NCI-H748 treated with DMSO at 0.1 percent for 48 hours (cell line): ENCODE results near the gene EGR4.

Experiments
- DNase-seq: peaks from one replicate; lab custom pipeline; 2025; lab: John Stamatoyannopoulos, UW

Gene EGR4

GRCh38 chr2:73290049-73290839, 3.1 kb downstream of the EGR4 start:
- DNase-seq = peak; percentile 64

DNA sequence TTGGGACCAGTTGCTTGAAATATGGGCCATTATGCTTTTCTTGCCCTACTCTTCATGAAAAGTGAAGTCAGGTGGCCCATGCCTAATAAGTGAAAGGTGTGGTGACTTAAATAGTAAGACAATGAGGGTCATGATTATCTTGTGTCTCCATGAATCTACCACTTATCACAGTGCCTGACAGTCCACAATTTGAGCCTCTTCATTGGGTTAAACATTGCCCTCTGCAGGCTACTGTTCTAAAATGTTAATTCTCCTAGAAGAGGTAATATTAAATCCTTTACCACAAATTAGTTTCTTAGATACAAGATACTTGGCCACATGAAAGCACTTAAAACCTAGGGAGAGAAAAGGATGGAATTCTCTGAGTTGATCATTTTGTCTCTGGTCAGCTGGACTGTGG, 4.0 kb downstream of the EGR4 start:
- DNase-seq = no peak

DNA sequence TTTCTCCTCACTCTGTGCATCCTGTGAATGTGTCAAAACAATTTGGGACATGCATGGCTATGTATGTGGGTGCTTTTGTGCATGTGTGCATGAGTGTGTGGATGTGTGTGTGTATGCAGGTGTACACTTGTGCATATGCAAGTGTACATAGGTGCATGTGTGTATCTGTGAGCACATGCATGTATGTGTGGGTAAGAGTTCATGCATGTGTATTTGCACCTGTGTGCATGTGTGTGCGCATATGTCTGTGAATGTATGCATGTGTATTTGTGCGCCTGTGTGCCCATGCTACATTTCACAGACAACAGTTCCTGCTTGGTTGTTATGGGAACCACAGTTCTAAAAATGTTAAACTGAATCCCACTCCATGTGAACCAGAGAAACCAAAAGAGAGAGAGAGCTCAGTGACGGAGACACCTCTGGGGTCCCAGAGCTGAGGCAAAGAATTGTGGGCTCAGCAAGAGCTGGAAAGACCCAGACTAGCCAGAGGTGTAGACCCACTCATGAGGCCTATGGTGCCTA, 7.2 kb downstream of the EGR4 start:
- no peak for DNase-seq

- DNase-seq = no peak
Measured at GRCh38 chr2:73285159-73285739, 8.1 kb downstream of the EGR4 start.

DNA sequence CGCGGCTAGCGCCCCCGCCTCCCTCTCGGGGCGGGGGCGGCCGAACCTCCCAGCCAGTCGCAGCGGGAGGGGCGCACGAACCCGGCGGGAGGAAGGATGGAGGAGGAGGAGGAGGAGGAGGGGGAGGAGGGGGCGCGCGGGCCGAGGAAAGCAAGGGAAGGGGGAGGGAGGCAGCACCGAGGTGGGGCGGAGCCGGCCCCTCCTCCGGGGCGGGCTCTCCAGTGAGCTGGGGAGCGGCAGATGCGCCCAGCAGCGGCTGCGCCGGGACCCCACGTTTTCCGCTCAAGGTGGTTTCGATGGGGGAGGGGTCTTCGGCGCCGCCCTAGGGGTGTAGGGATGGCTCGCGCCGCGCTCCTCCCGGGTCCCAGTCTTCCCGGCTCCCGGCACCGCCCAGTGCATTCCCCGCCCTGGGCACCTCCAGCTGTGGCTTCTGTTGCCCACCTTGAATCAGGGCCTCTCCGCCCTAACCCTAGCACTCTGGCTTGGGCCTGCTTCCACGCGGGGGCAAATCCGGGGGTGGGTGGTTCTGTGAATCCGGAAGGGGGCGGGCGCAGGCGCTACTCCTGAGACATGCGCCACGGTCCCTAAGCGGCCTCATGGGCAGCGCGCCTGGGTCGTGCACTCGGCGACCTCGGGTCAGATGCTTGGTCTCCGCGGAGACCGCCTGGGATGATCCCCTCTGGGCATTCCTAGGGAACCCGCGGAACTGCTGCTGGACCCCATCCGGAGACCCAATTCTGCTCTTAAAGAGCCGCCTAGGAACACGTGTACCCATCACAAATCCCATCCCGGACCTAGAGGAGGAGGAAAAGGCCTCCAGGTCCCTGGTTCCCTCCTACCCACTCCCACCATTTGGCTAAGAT, 8.8 kb downstream of the EGR4 start, which contains the start of gene FBXO41:
TSS of gene FBXO41 (minus strand) at position 183 of the 863 bp plus-strand sequence. CDS start 14,848 bp downstream, outside the sequence.
- peak; percentile 11 for DNase-seq

GRCh38 chr2:73283545-73284295, 9.6 kb downstream of the EGR4 start:
- no peak for DNase-seq

DNA sequence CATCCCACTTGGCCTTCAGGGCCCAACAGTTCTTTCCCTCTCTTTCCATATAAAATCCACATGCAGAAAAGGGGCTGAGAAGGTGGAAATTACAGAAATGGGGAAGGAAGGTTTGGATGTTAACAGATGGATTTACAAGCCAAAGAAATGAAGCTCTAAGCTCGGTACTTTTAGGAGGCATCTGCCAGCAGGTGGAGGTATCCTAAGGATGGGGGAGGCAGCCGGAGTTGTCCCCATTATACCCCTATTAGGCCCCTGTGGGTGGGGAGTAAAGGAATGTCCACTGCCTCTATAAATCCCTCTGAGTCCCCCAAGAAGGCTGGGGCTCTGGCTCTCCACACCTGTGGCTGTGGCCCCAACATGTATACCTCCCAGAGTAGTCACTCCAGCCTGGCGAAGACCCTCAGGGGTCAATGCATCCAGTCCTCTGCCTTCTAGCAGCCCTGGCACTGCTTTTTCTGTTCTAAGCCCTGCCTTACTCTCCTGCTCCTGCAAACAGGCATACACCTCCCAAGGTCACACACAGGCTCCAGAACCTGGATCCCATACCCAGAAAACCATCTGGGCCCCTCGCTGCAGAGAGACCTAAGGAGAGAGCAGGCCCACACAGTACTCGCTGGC, 10.3 kb downstream of the EGR4 start:
- no peak for DNase-seq

- no peak for DNase-seq
Measured at GRCh38 chr2:73281244-73281643, 12.1 kb downstream of the EGR4 start.

- DNase-seq = no peak
Measured at GRCh38 chr2:73279852-73280251, 13.5 kb downstream of the EGR4 start.

GRCh38 chr2:73272270-73272669, 21.1 kb downstream of the EGR4 start:
- no peak for DNase-seq

- DNase-seq = no peak
Measured at GRCh38 chr2:73269686-73270465, 23.5 kb downstream of the EGR4 start.

- peak; percentile 80 for DNase-seq
Measured at GRCh38 chr2:73268830-73269685, 24.3 kb downstream of the EGR4 start.

DNA sequence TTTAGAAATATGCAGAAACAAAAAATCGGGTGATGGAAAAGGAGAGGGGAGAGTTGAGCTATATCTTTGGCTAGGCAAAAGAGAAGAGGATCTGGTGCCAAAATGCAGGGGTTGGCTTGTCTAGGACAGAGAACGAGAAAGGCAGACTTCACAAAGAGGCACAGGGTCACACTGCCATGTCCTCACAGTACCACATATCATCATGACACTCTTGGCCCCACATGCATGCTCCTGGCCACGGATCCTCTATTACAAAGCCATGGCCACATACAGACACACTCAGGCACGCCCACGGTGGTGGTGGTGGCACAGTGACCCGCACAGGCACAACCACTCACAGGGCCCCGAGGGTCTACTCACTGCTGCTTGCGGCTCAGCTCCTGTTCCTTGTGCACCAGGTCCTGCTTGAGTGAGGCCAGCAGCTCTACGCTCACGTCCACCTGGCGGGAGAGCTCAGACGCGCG, 24.9 kb downstream of the EGR4 start:
- DNase-seq = no peak

GRCh38 chr2:73267008-73267407, 26.3 kb downstream of the EGR4 start:
- no peak for DNase-seq

DNA sequence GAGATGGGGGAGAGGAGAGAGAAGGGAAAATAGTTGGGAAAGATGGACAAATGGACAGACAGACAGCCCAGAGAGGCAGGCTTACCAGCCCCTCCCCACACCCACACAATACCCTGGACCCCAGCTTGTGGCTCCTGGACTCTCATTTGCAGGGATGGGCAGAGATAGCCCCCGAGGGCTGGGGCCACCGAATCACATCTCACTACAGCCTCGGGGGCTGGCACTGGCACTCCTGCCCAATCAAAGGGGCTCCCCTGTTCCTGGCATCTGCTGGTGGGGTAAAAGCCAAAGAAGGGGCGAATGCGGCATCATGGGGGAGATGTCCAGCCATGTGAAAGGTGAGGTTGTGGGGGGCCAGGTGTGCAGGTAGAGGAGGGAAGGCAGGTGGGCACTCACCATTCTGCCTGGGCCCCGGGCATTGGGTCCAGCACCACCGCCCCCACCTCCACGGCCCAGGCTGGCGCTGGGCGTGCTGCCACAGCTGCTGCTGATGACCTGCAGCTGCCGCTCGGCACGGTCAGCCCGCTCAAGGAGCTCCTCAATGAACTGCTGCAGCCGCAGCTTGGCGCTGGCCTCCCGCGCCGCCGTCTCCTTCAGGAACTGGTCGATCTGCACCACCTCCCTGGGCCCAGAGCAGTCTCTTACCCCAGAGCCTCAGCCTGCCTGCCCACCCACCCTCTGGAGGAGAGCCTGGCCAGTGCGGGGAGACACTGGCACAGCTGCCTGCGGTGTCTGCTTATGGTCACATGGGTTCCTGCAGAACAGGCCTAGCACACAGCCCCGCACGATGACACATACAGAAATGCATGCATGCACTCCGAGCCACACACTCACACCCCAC, 27.1 kb downstream of the EGR4 start:
- no peak for DNase-seq

- no peak for DNase-seq
Measured at GRCh38 chr2:73265298-73266060, 27.9 kb downstream of the EGR4 start.

DNA sequence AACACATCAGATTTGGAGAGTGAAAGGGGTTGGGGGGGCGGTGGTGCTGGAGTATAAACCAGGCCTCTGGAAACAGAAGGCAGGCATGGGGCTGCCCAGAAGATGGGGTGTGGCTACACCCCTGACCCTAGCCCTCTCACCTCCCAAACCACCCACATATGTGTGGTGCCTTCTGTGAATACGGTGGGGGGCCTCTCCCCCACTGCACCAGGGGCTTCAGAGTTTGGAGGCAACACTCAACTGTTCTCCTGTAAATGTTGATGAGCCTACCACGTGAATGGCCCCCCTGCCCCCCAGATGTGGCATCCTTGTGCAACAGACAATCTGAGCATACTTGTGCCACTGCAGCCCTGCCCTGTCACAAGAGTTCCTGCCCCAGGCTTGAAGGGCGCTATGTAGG, 28.6 kb downstream of the EGR4 start:
- DNase-seq = no peak

DNA sequence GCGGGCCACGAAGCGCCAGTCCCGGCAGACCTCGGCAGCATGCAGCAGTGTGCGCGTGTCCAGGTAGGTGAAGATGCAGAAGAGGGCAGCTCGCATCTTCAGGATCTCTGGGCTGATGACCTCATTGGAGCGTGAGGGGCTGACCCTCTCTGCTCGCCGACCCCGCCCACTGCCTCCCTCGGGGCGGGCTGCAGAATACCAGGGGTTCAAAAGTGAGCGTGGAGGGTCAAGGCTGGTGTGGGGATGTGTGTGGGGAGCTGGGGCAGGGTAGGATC, 29.1 kb downstream of the EGR4 start:
- DNase-seq = no peak
